ENCODE results near the gene TSPAN16.

Gene TSPAN16

DNA sequence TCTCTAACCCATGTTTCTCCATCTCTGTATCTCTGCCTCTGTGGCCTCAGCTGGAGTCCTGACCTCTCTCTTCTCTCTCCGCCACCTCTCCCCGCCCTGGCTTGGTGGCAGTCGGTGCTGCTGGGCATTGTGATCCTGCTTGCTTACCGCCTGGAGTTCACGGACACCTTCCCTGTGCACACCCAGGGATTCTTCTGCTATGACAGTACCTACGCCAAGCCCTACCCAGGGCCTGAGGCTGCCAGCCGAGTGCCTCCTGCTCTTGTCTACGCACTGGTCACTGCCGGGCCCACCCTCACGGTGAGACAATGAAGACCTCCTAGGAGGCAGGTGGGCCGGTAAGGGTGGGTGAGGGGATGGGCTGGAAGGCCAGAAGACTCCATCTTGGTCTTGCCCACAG lies 63.5 kb downstream of the TSPAN16 start:
- no peak for TF ChIP-seq GATA3 (IDR thresholded peaks at IDR 0.05; ENCODE audit: low read depth, low read length)
- TF ChIP-seq GATA2 (IDR thresholded peaks at IDR 0.05; ENCODE audit: low read depth, low read length), result no peak

DNA sequence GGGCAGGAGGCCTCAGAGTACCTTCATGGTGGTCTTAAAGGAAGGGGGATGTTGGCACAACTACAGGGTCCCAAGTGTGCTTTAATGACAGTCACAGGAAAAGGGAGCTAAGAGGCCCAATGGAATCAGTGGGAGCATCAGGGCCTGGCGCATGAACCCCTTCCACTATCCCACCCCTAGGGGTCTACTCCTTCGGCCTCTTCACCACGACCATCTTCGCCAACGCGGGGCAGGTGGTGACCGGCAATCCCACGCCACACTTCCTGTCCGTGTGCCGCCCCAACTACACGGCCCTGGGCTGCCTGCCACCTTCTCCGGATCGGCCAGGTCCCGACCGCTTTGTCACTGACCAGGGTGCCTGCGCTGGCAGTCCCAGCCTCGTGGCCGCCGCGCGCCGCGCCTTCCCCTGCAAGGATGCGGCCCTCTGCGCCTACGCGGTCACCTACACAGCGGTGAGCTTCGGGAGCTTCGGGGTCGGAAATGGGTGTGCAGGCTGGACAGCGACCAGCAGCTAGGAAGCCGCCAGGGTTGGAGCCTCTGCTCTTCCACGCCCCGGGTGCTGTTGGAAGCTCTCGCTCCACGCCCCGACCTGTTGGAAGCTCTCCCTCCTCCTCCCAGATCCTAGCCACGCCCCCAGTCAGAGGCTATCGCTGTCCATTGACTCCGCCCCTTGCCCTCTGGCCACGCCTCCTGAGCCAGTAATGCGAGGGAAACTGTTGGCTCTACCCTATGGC lies 65.2 kb downstream of the TSPAN16 start:
- TF ChIP-seq GATA3 (IDR thresholded peaks at IDR 0.05; ENCODE audit: low read depth, low read length) (no peak), GATA2 (IDR thresholded peaks at IDR 0.05; ENCODE audit: low read depth, low read length) (no peak)

- TF ChIP-seq GATA3 (IDR thresholded peaks at IDR 0.05; ENCODE audit: low read depth, low read length) (no peak), GATA2 (IDR thresholded peaks at IDR 0.05; ENCODE audit: low read depth, low read length) (no peak)
These were observed 66.1 kb downstream of the TSPAN16 start for GRCh38 chr19:11361771-11362731.

DNA sequence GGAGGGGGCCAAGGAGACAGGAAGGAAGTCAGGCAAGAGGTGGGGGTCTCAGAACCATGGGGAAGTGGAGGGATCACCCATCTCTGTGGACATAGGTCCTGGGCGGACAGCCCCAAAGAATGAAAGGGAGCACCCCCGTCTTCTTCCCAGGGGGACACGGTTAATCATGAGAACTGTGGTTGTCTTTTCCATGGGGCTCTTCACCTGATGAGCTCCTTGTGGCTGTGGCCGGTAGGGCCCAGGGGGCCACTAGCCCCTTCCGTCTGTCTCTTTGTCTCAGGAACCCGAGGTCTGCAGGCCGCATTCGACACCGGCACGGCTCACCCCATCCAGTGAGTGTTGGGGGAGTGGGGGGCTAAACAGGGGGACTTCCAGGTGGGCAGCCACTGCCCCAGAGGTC lies 67.9 kb downstream of the TSPAN16 start:
- TF ChIP-seq GATA2 (IDR thresholded peaks at IDR 0.05; ENCODE audit: low read depth, low read length) (no peak), GATA3 (IDR thresholded peaks at IDR 0.05; ENCODE audit: low read depth, low read length) (no peak)

- TF ChIP-seq GATA3 (IDR thresholded peaks at IDR 0.05; ENCODE audit: low read depth, low read length), result no peak
- no peak for TF ChIP-seq GATA2 (IDR thresholded peaks at IDR 0.05; ENCODE audit: low read depth, low read length)
These were observed 68.4 kb downstream of the TSPAN16 start for GRCh38 chr19:11364296-11364904.

- TF ChIP-seq GATA2 (IDR thresholded peaks at IDR 0.05; ENCODE audit: low read depth, low read length) (no peak), GATA3 (IDR thresholded peaks at IDR 0.05; ENCODE audit: low read depth, low read length) (no peak)
These were observed 69.0 kb downstream of the TSPAN16 start for GRCh38 chr19:11364935-11365334.

Measured in SH-SY5Y (cell line).